Measurements from ENCODE around the gene DNAI7. TPM values are rescaled to one million over a fixed set of nuclear protein-coding genes. Genes with fewer than 3 reads are reported as not detected.

DNAI7 gene
- total and polyA plus RNA-seq, 2 of the 8 experiments (the other 6 are each of a cell fraction or from before 2014, with no cell fraction given): 0.12 to 0.28 TPM

- ChIA-PET CTCF (ENCODE audit: partially characterized antibody) (no interaction called here), POLR2A (ENCODE audit: partially characterized antibody) (no interaction called here)
- Histone ChIP-seq H3K14ac (ENCODE audit: insufficient read length) (no peak overlapping the region), H2BK15ac (ENCODE audit: low read length) (no peak overlapping the region), H2BK12ac (ENCODE audit: low read depth, low read length) (no peak overlapping the region), H3K27me3 (replicated peaks in 1 of 4; ENCODE audit: control insufficient read depth in 3 of 4, extremely low read depth in 1 of 4, insufficient read depth in 3 of 4, low read length in 3 of 4) (no peaks in the 10 kb centered on the region), H3K79me2 (ENCODE audit: control insufficient read depth in 1 of 2, insufficient read depth in 2 of 2, low read length in 2 of 2) (no peaks in the 10 kb centered on the region), H3K56ac (replicated peaks; ENCODE audit: insufficient read length, low read depth, low read length) (no peak overlapping the region), H3K79me1 (ENCODE audit: low read depth, low read length) (no peaks in the 10 kb centered on the region), H3K18ac (ENCODE audit: extremely low read depth, low read length) (no peak overlapping the region), H2AK5ac (ENCODE audit: low read depth, low read length) (no peak overlapping the region), H2BK5ac (ENCODE audit: low read depth, low read length) (no peak overlapping the region), H3K27ac (ENCODE audit: low read depth, low read length) (no peak overlapping the region), H3K4me3 (ENCODE audit: extremely low read depth in 1 of 4, insufficient read depth in 2 of 4, low read depth in 3 of 4, low read length in 4 of 4) (no peak overlapping the region), H3K9ac (replicated peaks in 1 of 4; ENCODE audit: extremely low read depth in 1 of 4, low read depth in 3 of 4, low read length in 3 of 4) (no peak overlapping the region), H2BK20ac (ENCODE audit: low read length) (no peak overlapping the region), H3K4me1 (replicated peaks in 1 of 4; ENCODE audit: control insufficient read depth in 3 of 4, insufficient read depth in 4 of 4, low read length in 3 of 4) (no peaks in the 10 kb centered on the region; a peak in 1 of 7 replicates), H3K23ac (ENCODE audit: insufficient read length) (no peak overlapping the region), H3K36me3 (ENCODE audit: control insufficient read depth in 2 of 4, insufficient read depth in 4 of 4, low read length in 3 of 4) (no peaks in the 10 kb centered on the region), H3K4ac (replicated peaks; ENCODE audit: insufficient read length, low read depth, low read length) (no peak overlapping the region), H3K4me2 (ENCODE audit: insufficient read depth in 1 of 2, low read depth in 2 of 2, low read length in 2 of 2) (no peak overlapping the region), H4K20me1 (replicated peaks in 1 of 2; ENCODE audit: control insufficient read depth in 1 of 2, insufficient read depth in 2 of 2, low read length in 2 of 2) (no peaks in the 10 kb centered on the region), H2BK120ac (replicated peaks; ENCODE audit: low read depth, low read length) (no peak overlapping the region), H3K23me2 (ENCODE audit: low read depth, low read length) (no peaks in the 10 kb centered on the region), H4K8ac (ENCODE audit: extremely low read depth, insufficient read depth, low read length) (no peak overlapping the region), H3K9me3 (ENCODE audit: insufficient read depth in 2 of 2, low read depth in 1 of 2, low read length in 1 of 2) (no peaks in the 10 kb centered on the region), H4K91ac (replicated peaks; ENCODE audit: insufficient read length, low read length) (no peak overlapping the region), H4K5ac (ENCODE audit: insufficient read length, low read depth, low read length) (no peak overlapping the region), H2AFZ (ENCODE audit: low read length) (no peak overlapping the region)
- no peak for FAIRE-seq
- DNase-seq (ENCODE audit: low read depth in 1 of 2, low spot score in 2 of 2): no peak
- TF ChIP-seq CTBP2 (IDR thresholded peaks at IDR 0.05; ENCODE audit: borderline replicate concordance, insufficient read depth, insufficient read length, low read length) (no peak), JUN (IDR thresholded peaks at IDR 0.05; ENCODE audit: low read depth, low read length) (no peak), RFX5 (IDR thresholded peaks at IDR 0.05; ENCODE audit: borderline replicate concordance, low read depth, low read length) (no peak)
Measured at GRCh38 chr12:25106818-25107217, 88.1 kb downstream of the DNAI7 start.
